ENCODE data around the gene POGZ.

GRCh38 chr1:151492120-151492519 lies 32.8 kb upstream of the POGZ start:
- TF ChIP-seq CTCF (conservative IDR thresholded peaks at IDR 0.05; ENCODE audit: low read depth, low read length) (no peak), EZH2 (IDR thresholded peaks at IDR 0.05; ENCODE audit: borderline replicate concordance, low read depth, low read length, poor library complexity, severe bottlenecking) (no peak)
